ENCODE results near the gene BRI3. TPM values are rescaled to one million over a fixed set of nuclear protein-coding genes. Genes with fewer than 3 reads are reported as not detected.

The BRI3 gene
- total and polyA plus RNA-seq, 2 of the 13 experiments (the other 11 are each of a cell fraction or from before 2014, with no cell fraction given): 54.0 to 103 TPM

GRCh38 chr7:98281757-98282606 lies 496 bp downstream of the BRI3 start (continued):
- TF ChIP-seq ZNF687 (CRISPR knock-in tag; IDR thresholded peaks at IDR 0.05): peak; percentile 70
- TF ChIP-seq GABPB1 (CRISPR knock-in tag; IDR thresholded peaks at IDR 0.05): peak; percentile 11; the same call in 1 of the 2 replicates
- TF ChIP-seq UBTF (CRISPR knock-in tag; IDR thresholded peaks at IDR 0.05): peak; percentile 53
- no peak for TF ChIP-seq POGZ (CRISPR knock-in tag; IDR thresholded peaks at IDR 0.05)
- TF ChIP-seq PHF8 (CRISPR knock-in tag; IDR thresholded peaks at IDR 0.05): peak; percentile 52; the same call in 1 of the 2 replicates
- TF ChIP-seq ARID5B (CRISPR knock-in tag; IDR thresholded peaks at IDR 0.05): no peak
- no peak for TF ChIP-seq NFRKB (IDR thresholded peaks at IDR 0.05)
- TF ChIP-seq NFE2L1 (CRISPR knock-in tag; IDR thresholded peaks at IDR 0.05; ENCODE audit: borderline replicate concordance): peak; percentile 32; the same call in 1 of the 2 replicates
- 0 out of 2 replicates have a peak, but pooled peaks have one; percentile 25 for TF ChIP-seq ZFP36L1 (CRISPR knock-in tag; IDR thresholded peaks at IDR 0.05)
- no peak for TF ChIP-seq RARG (CRISPR knock-in tag; IDR thresholded peaks at IDR 0.05; ENCODE audit: low read depth)
- no peak for TF ChIP-seq ZNF878 (CRISPR knock-in tag; IDR thresholded peaks at IDR 0.05)
- no peak for TF ChIP-seq ZNF724P (CRISPR knock-in tag; IDR thresholded peaks at IDR 0.05; ENCODE audit: borderline replicate concordance)
- no peak for TF ChIP-seq PHB2 (IDR thresholded peaks at IDR 0.05; ENCODE audit: partially characterized antibody)
- TF ChIP-seq ZBED4 (CRISPR knock-in tag; IDR thresholded peaks at IDR 0.05; ENCODE audit: borderline replicate concordance): 0 out of 2 replicates have a peak, but pooled peaks have one; percentile 30
